WTC11 (cell line): ENCODE results near the gene RIPOR2. TPM values are rescaled to one million over a fixed set of nuclear protein-coding genes. Genes with fewer than 3 reads are reported as not detected.

Experiments used
- ATAC-seq: fragments of 200-7000 bp; cut with Tn5 transposase; 2 replicates; pipeline ENCODE4 v1.10.0; 2021; ENCODE audit warnings: mild to moderate bottlenecking, moderate library complexity
- CTCF ChIA-PET: fragments of 300-600 bp; sonication (Branson Sonifier 250); formaldehyde crosslinking; loops from one replicate; lab custom pipeline; 2021; ENCODE audit warnings: antibody characterized with exemption; lab: Charles Lee
- POLR2A ChIA-PET: fragments of 350-600 bp; sonication (Branson Sonifier 250); formaldehyde crosslinking; loops from one replicate; lab custom pipeline; 2021; ENCODE audit warnings: antibody characterized with exemption; lab: Charles Lee
- DNase-seq: peaks from one replicate; pipeline ENCODE4 v3.0.0; 2021; ENCODE audit warnings: low spot score
- H3K27ac Mint-ChIP-seq: 2 replicates; pipeline ENCODE4 v1.8.0; 2021; ENCODE audit warnings: mixed read lengths
- H3K27me3 Mint-ChIP-seq: 2 replicates; pipeline ENCODE4 v1.8.0; 2021; ENCODE audit warnings: low read depth, mild to moderate bottlenecking, moderate library complexity, mixed read lengths
- H3K36me3 Mint-ChIP-seq: 2 replicates; pipeline ENCODE4 v1.8.0; 2021; ENCODE audit warnings: mixed read lengths
- H3K4me1 Mint-ChIP-seq: 2 replicates; pipeline ENCODE4 v1.8.0; 2022; ENCODE audit warnings: mixed read lengths
- H3K4me3 Mint-ChIP-seq: 2 replicates; pipeline ENCODE4 v1.8.0; 2021; ENCODE audit warnings: mild to moderate bottlenecking, moderate library complexity, mixed read lengths
- H3K9me3 Mint-ChIP-seq: 2 replicates; pipeline ENCODE4 v1.8.0; 2021; ENCODE audit warnings: mixed read lengths
- ARID4B ChIP-seq: sonication (generic); formaldehyde crosslinking; IDR thresholded peaks from 2 replicates; pipeline ENCODE4 v1.8.0; 2023; ENCODE audit warnings: missing genetic modification reagents, mild to moderate bottlenecking, borderline replicate concordance
- CREB1 ChIP-seq: sonication (generic); formaldehyde crosslinking; IDR thresholded peaks from 2 replicates; pipeline ENCODE4 v1.8.0; 2023; ENCODE audit warnings: mild to moderate bottlenecking, missing genetic modification reagents
- MAX ChIP-seq: sonication (generic); formaldehyde crosslinking; IDR thresholded peaks from 2 replicates; pipeline ENCODE4 v1.8.0; 2022; ENCODE audit warnings: mild to moderate bottlenecking, missing genetic modification reagents
- NFE2L1 ChIP-seq: sonication (generic); formaldehyde crosslinking; IDR thresholded peaks from 2 replicates; pipeline ENCODE4 v1.8.1; 2023; ENCODE audit warnings: missing genetic modification reagents
- PREB ChIP-seq: sonication (generic); formaldehyde crosslinking; IDR thresholded peaks from 2 replicates; pipeline ENCODE4 v1.8.1; 2022; ENCODE audit warnings: mild to moderate bottlenecking, missing genetic modification reagents, moderate library complexity, borderline replicate concordance
- PRRX2 ChIP-seq: fragments of 250-450 bp; sonication (Bioruptor Pico); IDR thresholded peaks from 2 replicates; pipeline ENCODE4 v1.8.0; 2021; ENCODE audit warnings: mild to moderate bottlenecking
- SMAD4 ChIP-seq: sonication (generic); formaldehyde crosslinking; IDR thresholded peaks from 2 replicates; pipeline ENCODE4 v1.8.0; 2022; ENCODE audit warnings: mild to moderate bottlenecking, missing genetic modification reagents
- SOX15 ChIP-seq: fragments of 250-450 bp; sonication (Bioruptor Pico); IDR thresholded peaks from 2 replicates; pipeline ENCODE4 v1.9.0; 2021; ENCODE audit warnings: mild to moderate bottlenecking
- SP1 ChIP-seq: sonication (generic); formaldehyde crosslinking; conservative IDR thresholded peaks from 2 replicates; pipeline ENCODE4 v1.8.1; 2022; ENCODE audit warnings: missing genetic modification reagents
- USF2 ChIP-seq: sonication (generic); formaldehyde crosslinking; IDR thresholded peaks from 2 replicates; pipeline ENCODE4 v1.8.1; 2023; ENCODE audit warnings: mild to moderate bottlenecking, missing genetic modification reagents, moderate library complexity
- ZBTB21 ChIP-seq: sonication (generic); formaldehyde crosslinking; IDR thresholded peaks from 2 replicates; pipeline ENCODE4 v1.8.1; 2023; ENCODE audit warnings: mild to moderate bottlenecking, missing genetic modification reagents, borderline replicate concordance
- ZNF138 ChIP-seq: sonication (generic); formaldehyde crosslinking; conservative IDR thresholded peaks from 2 replicates; pipeline ENCODE4 v1.8.1; 2022; ENCODE audit warnings: mild to moderate bottlenecking, moderate library complexity, missing genetic modification reagents
- ZNF423 ChIP-seq: fragments of 250-450 bp; sonication (Bioruptor Pico); IDR thresholded peaks from 2 replicates; pipeline ENCODE4 v2.1.2; 2022; ENCODE audit warnings: mild to moderate bottlenecking, moderate library complexity
- ZNF532 ChIP-seq: fragments of 250-450 bp; sonication (Bioruptor Pico); IDR thresholded peaks from 2 replicates; pipeline ENCODE4 v1.9.0; 2021; ENCODE audit warnings: mild to moderate bottlenecking, borderline replicate concordance
- ZNF671 ChIP-seq: fragments of 250-450 bp; sonication (Bioruptor Pico); IDR thresholded peaks from 2 replicates; pipeline ENCODE4 v1.8.0; 2021; ENCODE audit warnings: mild to moderate bottlenecking
- ZSCAN18 ChIP-seq: fragments of 250-450 bp; sonication (Bioruptor Pico); IDR thresholded peaks from 2 replicates; pipeline ENCODE4 v2.1.2; 2022; ENCODE audit warnings: mild to moderate bottlenecking, moderate library complexity
- total RNA-seq: library from RNA; stranded (reverse); gene quantifications from 3 replicates; pipeline ENCODE4 v1.2.3, GENCODE V29; 2021

RIPOR2 gene
- total RNA-seq, 1 experiment from 2014 or later: 13.5 TPM

- Mint-ChIP-seq H3K27ac (peak overlapping the region; percentile 74), H3K27me3 (no peaks in the 10 kb centered on the region), H3K4me3 (peak overlapping the region; percentile 44)
Measured at GRCh38 chr6:24876499-24877465, 59.0 kb downstream of the RIPOR2 start.

GRCh38 chr6:24875534-24875901, 60.2 kb downstream of the RIPOR2 start:
- ChIA-PET CTCF (interaction anchor here (0.6 to 4.0 kb wide), 3 partner anchors 13 to 142 kb away, joined by 3 to 23 read pairs (median 3); no protein-coding TSS in a partner anchor), POLR2A (interaction anchor here (0.5 kb wide), 1 partner anchor 190 kb away, joined by 3 read pairs; no protein-coding TSS in a partner anchor)
- H3K27ac Mint-ChIP-seq: peak overlapping the region; percentile 63; the same call in 1 of the 2 replicates
- no peak overlapping the region for H3K4me3 Mint-ChIP-seq
- H3K36me3 Mint-ChIP-seq: peaks cover 11% of the 10 kb centered on the region
- peaks cover 72% of the 10 kb centered on the region for H3K4me1 Mint-ChIP-seq
- H3K27me3 Mint-ChIP-seq: no peaks in the 10 kb centered on the region
- H3K9me3 Mint-ChIP-seq: no peaks in the 10 kb centered on the region
- no peak for DNase-seq
- ATAC-seq: no peak
- TF ChIP-seq PRRX2 (CRISPR knock-in tag): no peak
- no peak for TF ChIP-seq ZNF532
- no peak for TF ChIP-seq SOX15
- TF ChIP-seq MAX (CRISPR knock-in tag): no peak
- TF ChIP-seq USF2 (CRISPR knock-in tag): no peak
- TF ChIP-seq SMAD4 (CRISPR knock-in tag): no peak

More at GRCh38 chr6:24876499-24877465, 59.0 kb downstream of the RIPOR2 start:
- peaks cover 11% of the 10 kb centered on the region for H3K36me3 Mint-ChIP-seq
- ChIA-PET CTCF (interaction anchor here (0.7 to 4.0 kb wide), 10 partner anchors 9 to 141 kb away, joined by 3 to 23 read pairs (median 4); no protein-coding TSS in a partner anchor), POLR2A (interaction anchor here (0.9 to 1.2 kb wide), 3 partner anchors 9 to 115 kb away, joined by 3 to 4 read pairs (median 4); no protein-coding TSS in a partner anchor)
- no peaks in the 10 kb centered on the region for H3K9me3 Mint-ChIP-seq
- TF ChIP-seq ZNF423 (peak; percentile 52; the same call in 1 of the 2 replicates), SMAD4 (CRISPR knock-in tag) (no peak), NFE2L1 (CRISPR knock-in tag) (peak; percentile 91), SP1 (0 out of 2 replicates have a peak, but pooled peaks have one; percentile 18)
- ATAC-seq: peak; percentile 95
- DNase-seq: peak; percentile 59
- H3K4me1 Mint-ChIP-seq: peaks cover 72% of the 10 kb centered on the region

- ATAC-seq (no peak), DNase-seq (no peak)
- Mint-ChIP-seq H3K36me3 (peaks cover 11% of the 10 kb centered on the region), H3K9me3 (no peaks in the 10 kb centered on the region), H3K27ac (no peak overlapping the region), H3K4me3 (no peak overlapping the region), H3K27me3 (no peaks in the 10 kb centered on the region), H3K4me1 (peaks cover 68% of the 10 kb centered on the region)
- ChIA-PET CTCF (interaction anchor here (0.6 to 4.0 kb wide), 4 partner anchors 14 to 143 kb away, joined by 3 to 23 read pairs (median 3); no protein-coding TSS in a partner anchor), POLR2A (interaction anchor here (0.5 to 0.6 kb wide), 2 partner anchors 190 to 314 kb away, joined by 3 read pairs; no protein-coding TSS in a partner anchor)
- no peak for TF ChIP-seq PREB (CRISPR knock-in tag)
- TF ChIP-seq ZNF138 (CRISPR knock-in tag): no peak
- TF ChIP-seq ARID4B (CRISPR knock-in tag): no peak
- TF ChIP-seq ZBTB21 (CRISPR knock-in tag): no peak
- TF ChIP-seq ZSCAN18 (CRISPR knock-in tag): no peak
- TF ChIP-seq CREB1 (CRISPR knock-in tag): no peak
- no peak for TF ChIP-seq ZNF671 (CRISPR knock-in tag)
Measured at GRCh38 chr6:24874776-24875533, 60.8 kb downstream of the RIPOR2 start.
